IPS-NIHi7 (cell line): ENCODE results near the gene ASPN.

Experiments
- DNase-seq: peaks from one replicate; pipeline ENCODE4 v3.0.0; 2012; ENCODE audit warnings: mixed read lengths; ENCODE audit errors: extremely low spot score

The ASPN gene

DNA sequence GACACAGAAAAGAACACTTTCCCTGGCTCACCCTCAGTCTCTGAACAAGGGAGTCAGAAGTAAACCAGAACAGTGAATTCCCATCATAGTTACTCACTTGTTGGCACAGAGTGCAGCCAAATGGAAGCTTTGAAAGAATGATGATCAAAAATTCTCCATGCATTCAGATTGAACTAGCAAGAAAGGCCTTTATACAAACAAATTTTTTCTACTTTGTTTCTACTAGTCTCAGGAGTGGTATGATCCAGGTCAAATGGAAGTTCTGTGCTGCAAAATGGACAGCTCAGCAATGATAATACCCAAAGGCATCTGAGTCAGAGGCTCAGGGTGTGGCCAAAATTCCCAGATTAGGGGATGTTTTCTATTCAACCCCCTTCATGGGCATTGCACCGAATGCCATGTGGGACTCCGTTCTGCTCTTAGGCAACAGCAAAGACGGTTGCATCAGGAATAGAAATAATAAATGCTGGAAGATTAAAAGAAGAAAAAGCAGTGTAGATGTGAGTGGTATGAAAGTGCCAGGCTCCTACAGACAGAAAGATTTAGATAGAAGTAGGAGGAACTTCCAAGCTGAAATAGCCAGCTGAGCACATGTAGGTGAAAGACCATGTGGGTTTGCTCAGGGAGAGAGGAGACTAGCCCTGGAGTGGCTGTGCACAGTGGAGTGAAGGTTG lies 24.0 kb upstream of the ASPN start:
- no peak for DNase-seq

DNA sequence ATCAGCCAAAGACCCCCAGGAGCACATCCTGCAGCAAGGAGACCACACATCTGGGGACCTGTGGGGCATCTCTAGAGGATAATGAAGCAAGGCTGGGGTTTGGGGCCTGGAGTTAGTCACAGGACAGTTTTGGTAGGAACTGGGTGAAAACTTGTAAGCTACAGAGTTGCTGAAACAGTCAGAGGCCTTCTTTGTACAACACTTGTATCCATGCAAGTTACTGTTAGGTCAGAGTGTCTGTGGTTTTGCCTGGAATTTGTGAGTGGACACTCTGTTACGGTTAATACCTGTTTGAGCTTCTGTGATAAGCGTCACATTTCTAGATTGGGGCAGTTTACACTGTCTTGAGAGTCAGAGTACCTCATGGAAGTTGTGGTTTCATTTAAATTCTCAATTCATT lies 22.6 kb upstream of the ASPN start:
- no peak for DNase-seq

DNA sequence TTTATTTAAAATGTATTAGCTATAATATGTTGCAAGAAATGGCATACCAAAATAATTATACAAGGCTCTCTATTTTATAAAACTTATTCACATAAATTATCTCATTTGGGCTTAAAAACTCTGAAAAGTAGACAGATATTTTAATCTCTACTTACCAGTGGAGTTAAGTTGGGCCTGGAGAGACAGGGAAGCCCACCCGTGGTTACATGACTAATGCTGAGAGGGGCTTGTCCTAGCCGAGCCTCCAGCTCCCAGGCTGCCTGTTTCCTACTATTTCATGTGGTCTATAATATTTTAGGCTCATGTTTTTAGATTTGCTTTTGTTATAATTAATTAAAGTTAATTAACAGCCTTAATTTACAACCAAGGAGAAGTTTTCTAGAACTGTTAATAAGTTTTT lies 20.9 kb upstream of the ASPN start:
- no peak for DNase-seq

DNA sequence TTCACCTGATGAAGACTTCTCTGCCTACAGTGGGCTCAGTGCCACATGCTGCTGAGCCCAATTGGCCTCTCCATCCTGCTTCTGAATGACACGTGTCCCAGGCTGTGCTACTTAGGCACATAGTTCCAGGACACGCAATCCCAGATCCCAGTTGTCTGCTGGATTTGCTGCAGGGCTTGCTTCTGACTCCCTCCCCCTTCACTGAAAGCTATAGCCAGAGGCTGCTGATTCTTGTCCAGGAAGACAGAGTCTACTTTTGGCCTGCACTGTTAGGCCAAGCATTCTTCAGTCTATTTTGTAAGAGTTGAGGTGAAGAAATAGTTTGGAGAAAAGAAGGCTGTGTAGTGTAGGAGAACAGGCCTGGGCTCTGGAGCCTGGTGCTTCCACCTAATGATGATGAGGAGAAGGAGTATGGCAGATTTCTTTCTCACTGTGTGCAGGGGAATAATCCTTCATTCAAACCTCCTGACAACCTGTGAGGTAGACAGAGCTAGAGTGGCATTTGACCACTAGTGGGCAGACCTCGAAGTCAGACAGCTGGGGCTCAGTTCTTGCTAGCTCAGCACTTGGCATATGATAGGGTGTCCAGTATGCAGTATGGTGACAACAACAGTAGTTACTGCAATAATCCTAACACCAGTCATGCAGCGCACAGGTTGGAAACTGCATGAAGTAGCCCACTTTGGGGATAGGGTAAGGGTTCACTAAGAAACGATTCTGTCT lies 19.5 kb upstream of the ASPN start:
- DNase-seq: peak; percentile 62

DNA sequence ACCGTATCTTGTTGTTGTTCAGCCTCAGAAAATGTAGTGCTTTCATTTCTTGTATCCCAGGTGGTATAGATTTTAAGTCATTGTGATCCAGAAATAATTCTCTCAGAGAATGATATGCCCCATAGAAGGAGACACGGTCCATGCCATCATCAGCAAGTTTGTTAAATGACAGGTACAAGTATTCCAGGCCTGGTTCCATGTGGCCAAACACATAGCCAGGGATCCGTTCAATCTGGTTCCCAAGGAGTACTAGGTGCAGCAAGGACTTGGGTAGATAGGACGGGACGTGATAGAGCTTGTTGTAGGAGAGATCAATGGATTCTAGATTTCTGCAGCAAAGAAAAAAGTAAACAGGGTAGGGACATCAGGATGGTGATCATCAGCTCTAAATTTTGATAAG lies 18.4 kb upstream of the ASPN start:
- DNase-seq: no peak

DNA sequence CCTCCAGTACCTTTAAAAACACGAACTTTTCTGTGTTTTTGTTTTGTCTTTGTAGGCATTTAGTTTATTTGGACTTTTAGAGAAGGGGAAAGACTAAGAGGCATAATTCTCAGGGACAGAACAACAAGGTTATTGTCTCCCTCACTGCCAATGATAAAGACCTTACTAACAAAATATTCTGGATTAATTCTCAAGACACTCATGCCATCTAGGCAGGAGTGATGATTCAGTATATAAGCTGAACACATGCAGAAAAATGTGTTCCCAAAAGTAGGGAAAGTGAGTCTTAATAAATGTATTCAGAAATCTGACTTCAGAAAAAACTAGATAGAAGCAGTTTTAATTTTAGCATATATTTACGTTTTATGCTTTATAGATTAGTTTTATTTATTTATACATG lies 17.4 kb upstream of the ASPN start:
- DNase-seq: no peak

DNA sequence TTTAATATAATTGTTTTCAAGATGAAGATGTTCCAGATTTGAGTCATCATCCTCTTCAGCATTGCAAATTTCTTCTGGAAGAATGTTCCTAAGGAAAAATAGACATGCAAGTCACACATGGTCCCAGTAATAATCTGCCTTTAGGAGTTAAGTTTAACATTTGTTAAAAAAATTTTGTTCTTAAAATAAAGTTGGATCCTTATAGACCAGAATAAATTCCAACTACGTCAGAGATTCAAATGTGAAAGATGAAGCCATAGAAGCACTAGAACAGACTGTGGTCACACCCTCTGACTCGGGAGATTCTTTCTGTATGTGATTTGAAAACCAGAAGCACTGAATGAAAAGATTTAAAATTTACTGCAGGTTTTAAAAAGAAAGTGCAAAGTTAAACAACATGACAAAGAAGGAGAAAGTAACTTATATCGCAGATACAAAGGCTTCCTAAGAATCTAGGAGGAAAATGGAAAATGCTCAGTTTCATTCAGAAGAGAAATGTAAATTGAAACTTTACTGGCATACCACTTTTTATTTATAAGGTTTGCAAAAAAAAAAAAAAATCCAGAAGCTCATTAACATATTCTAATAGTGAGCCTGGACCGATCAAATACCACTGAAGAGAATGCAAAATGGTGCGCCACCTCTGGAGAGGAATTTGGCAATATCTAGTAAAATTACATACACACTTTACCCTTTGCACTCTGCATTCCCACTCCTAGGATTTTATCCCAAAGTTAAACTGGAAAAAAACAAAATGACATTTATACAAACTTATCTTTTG lies 14.3 kb upstream of the ASPN start:
- no peak for DNase-seq

DNA sequence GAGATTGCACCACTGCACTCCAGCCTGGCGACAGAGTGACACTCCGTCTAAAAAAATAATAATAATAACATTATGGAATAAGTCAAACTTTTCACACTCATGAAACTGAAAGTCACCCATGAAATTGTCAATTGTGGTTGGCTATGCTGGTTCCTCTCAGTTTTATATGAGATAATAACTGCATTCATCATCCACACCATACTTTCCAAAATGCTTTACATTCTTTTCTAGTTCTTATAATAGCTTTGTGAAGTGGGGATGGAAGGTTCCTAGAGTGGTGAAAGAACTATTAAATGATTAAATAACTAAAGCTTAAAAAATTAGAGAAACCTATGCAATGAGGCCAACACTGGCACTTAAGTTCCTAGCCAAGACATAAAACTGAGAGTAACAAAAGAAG lies 12.6 kb upstream of the ASPN start:
- no peak for DNase-seq

DNA sequence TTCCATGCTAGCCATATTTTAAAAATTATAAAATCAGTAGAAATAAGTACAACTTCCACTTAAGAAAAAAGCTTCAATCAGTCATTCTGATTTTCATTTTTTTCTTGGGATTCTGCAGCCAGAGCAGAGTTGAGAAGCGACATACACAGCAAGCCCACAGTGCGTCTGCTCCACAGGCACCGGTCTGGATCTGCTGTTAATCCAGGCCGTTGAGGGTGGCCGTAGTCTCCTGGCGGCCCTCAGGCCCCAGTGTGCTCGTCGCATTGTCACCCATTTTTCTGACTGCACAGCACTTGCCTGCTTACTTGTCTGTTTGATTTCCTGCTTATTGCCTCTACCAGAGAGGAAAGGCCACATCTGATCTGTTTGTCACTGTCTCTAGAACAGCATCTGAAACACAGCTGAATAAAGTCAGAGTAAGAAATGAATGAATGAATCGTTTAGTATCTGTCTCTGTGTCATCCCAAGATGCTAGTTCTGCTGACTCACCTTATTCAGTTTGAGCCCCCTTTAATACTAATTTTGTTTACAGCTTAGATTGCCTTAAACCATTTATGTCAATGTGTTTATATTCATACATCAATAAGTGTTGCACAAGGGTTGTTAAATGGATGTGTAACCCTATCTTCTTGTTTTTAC lies 11.6 kb upstream of the ASPN start:
- no peak for DNase-seq

DNA sequence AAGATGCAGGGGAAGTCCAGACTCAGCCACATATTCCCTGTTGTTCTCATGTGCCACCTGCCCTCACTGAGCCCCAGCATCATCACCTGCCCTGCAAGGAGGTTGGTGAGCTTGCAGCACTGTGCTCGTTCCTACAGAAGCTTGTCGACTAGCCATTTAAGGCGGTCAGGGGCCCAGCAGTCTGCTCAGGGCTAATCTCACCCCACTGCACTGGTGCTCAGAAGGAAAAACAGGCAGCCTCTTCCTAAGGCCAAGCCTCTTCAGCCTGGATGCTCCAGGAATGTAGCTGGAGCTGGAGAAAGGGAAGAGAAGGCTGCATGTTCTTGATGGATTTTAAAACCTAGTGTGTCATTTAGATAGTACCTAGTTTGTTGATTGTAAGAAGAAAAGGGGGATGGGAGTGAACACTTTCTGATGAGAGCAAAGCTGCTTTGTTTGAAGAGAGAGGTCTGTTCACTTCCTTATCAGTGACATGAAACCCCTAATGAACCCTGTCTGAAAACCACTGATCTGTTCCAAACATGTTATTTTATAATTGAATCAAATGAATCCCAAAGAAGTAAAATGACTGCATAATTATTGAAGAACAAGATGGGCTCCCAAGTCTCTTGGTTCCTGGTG lies 10.6 kb upstream of the ASPN start:
- no peak for DNase-seq

DNA sequence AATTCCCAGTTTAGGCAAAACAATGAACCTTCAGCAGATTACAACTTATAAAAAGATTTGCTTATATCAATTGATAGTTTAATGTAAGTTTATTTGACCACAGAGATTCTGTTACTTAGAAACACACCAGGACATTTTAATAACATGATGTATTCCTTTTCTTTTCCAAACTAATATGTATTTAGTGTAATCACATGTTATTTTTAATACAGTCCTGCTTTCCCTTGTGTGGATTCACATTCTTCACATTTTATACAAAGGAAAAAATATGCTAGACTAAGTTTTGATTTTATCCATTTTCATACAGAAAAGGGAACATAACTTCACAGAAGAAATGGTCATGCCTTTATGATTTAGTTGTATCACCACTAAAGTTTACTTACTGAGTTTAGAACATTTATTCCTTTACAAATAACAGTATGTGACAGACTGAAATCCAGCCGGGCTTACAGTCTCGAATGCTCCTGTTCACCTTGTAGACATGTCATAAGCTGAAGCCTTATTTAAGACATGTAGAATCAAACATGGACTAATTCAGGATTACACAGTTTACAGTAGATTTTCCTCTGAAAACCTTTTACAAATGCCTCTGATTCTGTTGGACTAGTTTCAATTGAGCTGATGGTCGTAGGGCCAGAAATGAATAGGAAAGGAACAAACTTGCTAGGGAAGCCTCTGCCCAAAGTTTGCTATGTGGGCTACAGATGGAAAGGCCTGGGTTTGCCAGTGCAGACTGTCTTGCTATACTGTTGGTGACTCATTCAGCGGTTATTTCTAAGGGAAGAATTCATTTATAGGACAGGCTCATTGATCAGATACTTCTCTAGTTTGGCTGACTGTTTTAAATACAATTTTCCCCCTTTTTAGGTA lies 6.6 kb upstream of the ASPN start:
- DNase-seq: no peak

DNA sequence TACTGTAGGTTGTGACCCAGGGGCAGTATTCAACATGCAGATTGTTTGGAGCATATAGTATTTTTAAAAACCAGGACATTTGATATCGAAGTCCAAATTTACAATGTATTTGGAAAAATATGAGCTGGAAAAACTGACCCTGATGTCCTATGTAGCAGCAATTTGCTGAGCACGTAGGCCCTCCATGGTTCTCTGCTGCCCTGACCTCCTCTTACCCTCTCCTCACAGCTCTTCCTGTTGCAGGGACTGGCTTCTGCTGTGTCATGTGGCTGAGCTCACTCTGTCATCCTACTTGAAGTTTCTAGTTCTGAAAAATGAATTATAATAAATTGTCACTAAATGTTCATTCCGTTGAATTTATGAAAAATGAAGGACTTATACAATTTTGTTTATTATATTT lies 4.1 kb upstream of the ASPN start:
- no peak for DNase-seq

DNA sequence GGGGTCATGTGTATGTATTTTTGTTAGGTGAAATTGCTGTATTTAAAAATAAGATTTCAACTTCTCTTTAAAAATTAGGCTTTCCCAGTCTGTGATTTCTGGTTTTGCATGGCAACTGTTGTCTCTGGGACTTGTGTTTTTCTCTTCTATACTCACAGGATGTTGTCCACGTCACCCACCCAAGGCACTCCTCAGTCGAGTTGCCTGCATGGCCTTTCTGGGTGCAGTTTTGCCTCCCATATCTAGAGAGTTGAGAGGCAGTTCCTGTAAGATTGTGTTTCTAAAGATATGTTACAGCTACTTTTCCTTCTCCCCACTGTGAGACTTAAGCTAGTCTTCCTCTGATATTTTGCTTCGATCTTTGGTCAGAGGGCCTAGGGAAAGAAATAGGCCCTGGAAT lies 2.3 kb upstream of the ASPN start:
- no peak for DNase-seq

DNA sequence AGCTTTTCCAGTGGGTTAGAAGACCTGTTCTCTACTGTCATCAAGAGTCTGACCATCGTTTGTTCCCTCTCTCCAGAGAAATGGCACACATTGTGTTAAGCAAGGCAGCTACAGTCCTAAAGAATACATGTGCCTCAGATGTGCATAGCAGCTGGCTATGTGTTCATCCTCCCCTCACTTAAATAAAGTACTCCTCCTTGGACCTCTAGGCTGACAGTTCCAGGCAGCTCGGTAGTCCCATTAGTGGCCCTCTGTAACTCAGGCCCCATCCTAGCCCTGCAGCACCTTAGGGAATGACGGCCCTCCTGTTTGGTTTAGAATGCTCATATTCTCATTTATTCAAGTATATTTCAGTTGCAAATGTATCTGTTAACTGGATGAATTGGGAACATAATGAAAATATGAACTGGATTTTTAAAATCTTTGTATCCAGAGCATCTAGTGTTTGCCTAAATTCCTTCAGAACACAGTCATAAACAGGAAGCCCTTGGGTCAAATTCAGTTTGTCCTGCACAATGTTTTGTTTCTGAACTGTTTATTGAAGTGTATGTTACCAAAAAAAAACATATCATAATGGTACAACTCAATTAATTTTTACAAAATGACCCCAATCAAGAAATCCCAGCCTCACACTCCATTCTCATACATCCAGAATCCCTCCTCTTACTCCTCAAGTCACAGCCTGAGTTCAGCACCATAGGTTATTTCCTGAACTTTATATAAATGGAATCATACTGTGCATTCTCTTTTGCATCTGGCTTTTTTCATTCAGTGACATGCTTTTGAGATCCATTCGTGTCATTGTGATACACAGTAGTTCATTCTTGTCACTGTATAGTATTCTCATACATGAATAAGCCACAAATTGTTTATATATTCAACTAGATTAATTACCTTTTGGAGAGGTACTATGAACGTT lies 1.6 kb upstream of the ASPN start:
- no peak for DNase-seq

DNA sequence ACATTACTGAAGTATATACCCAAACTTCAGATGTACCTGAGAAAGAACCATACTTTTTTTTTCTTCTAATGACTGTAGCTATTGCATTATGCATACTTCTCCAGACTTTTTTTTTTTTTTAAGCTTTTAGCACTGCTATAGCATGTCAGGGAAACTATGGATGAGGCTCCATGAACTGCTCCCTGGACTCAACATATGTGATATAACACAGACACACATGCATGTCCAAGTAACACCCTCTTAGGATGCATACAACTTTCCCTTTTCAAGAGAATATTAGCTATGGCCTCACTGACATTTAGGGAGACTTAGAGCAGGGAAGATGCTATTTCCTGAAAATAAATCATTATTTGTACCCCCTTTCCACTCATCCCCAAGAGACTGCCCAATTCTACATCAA lies 499 bp upstream of the ASPN start:
- DNase-seq: no peak

DNA sequence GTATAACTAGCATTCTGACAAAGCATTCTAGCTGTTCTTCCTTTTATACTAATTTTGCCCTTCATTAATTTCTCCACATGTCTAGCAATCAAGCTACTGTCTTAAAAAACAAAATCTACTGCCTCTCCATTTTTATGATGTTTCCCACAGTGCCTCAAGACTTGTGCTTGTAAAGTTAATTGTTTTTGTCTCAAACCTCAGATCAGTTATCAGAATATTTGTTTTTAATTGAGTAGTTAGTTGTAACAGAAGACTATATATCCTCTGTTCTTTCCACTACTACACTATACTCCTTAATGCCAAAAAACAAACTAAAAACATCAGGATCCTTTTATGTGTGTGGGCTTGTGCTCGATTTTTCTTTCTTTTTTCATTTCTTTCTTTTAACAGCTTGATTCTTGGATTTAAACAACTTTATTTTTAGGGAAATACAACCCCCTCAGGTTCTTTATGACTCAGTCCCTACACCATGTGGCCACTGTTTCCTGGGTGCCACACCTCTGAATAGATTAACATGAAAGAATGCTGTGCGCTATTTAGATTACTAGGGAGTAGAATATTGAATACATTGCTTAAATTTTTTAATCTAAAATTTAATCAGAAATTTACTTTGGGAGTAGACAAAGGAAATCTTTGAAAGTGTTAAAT lies 1.2 kb downstream of the ASPN start:
- no peak for DNase-seq

DNA sequence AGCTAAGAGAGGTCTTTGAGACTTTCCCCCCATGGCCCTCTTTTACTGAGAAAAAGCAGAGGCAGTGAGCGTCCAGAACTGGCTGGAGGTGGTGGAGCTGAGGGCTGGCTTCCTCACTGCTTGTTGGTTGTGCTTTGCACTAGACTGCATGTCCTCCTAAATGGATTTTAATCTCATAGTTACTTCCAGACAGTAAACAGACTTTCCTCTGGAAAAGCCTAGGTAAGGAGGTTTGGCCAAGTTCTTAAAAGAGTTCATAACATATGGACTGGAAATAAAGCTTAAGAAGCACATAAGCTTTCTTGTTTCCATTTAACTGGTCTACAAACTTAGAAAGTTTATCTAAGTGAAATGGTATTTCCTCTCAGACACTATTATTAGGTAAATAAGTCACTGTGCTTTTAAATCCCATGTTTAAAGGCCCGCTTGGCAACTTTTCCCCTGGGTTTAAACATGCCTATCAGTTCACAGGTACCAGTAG lies 2.0 kb downstream of the ASPN start:
- no peak for DNase-seq

DNA sequence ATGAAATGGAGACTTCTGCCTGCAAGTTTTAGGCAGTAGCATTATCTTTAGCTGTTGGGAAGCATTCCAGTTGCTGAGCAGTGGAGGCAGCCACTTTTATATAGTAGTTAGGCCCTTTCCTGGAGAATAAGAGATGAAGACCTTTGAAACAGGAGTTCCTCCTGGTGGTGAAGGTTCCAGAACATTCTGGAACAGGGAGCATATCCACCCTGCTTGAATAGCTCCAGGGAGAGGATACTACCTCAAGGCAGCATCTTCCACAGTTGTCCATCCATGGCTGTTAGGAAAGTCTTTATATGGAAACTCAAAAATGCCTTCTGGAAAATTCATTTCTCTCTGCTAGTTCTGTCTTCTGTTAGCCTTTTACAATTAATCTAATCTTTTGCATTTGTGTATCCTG lies 3.0 kb downstream of the ASPN start:
- DNase-seq: no peak

DNA sequence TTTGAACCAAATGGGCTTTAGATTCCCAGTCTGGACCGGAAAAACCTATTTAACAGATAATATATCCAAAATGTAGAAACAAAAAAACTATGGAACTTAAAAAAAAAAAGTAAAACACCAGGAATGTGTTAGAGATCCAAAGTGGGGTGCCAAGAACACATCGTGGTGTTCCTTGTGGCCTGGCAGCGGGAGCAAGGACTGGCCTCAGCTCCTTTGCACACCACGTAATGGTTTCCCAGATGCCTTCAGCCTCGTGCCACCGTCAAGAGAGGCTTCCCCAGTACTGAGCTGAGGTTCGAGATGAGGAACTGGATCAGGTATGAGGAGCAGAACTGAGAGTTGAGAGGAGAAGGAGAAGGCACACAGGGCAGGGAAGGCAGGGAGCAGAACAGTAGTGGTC lies 3.5 kb downstream of the ASPN start:
- no peak for DNase-seq
